ENCODE measurements around the gene KRTAP2-2.
"Not testable (repeated sequence)": the region's sequence is repeated elsewhere in the genome, so short reads cannot be mapped to it uniquely, and the experiment has no call there.

Gene KRTAP2-2

GRCh38 chr17:41065829-41066624 lies 11.0 kb upstream of the KRTAP2-2 start, which contains the start of gene KRTAP2-4:
Gene KRTAP2-4, minus strand, starts transcription at chr17:41065879. Its CDS starts 34 bp downstream, at chr17:41065845.
- DNase-seq (ENCODE audit: low spot score), result no peak
- no peak for TF ChIP-seq CTCF (IDR thresholded peaks at IDR 0.05)
- Histone ChIP-seq H3K27ac (no peak within 1 kb of the TSS), H3K4me3 (no peak within 1 kb of the TSS)

- H3K4me3 ChIP-seq; H3K27ac ChIP-seq; DNase-seq (ENCODE audit: low spot score): not testable (repeated sequence)
Measured at GRCh38 chr17:41065016-41065689, 10.1 kb upstream of the KRTAP2-2 start.

- no peak for DNase-seq (ENCODE audit: low spot score)
- no peak for TF ChIP-seq CTCF (IDR thresholded peaks at IDR 0.05)
- no peak overlapping the region for H3K4me3 ChIP-seq
- H3K27ac ChIP-seq, result no peak overlapping the region
Measured at GRCh38 chr17:41064301-41064700, 9.3 kb upstream of the KRTAP2-2 start.

- DNase-seq (ENCODE audit: low spot score), result no peak
- H3K27ac ChIP-seq, result no peak overlapping the region
- no peak for TF ChIP-seq CTCF (IDR thresholded peaks at IDR 0.05)
- no peak overlapping the region for H3K4me3 ChIP-seq
Measured at GRCh38 chr17:41063449-41063848, 8.4 kb upstream of the KRTAP2-2 start.

- DNase-seq (ENCODE audit: low spot score), result no peak
- TF ChIP-seq CTCF (IDR thresholded peaks at IDR 0.05), result no peak
- peak overlapping the region in 1 of 2 donors; percentile 44 for H3K27ac ChIP-seq
- no peak overlapping the region for H3K4me3 ChIP-seq
Measured at GRCh38 chr17:41061964-41062363, 6.9 kb upstream of the KRTAP2-2 start.

- Histone ChIP-seq H3K4me3 (no peak within 1 kb of the TSS), H3K27ac (no peak within 1 kb of the TSS)
- no peak for DNase-seq (ENCODE audit: low spot score)
- TF ChIP-seq CTCF (IDR thresholded peaks at IDR 0.05), result no peak
Measured at GRCh38 chr17:41060052-41060604, 5.1 kb upstream of the KRTAP2-2 start, which contains the start of gene KRTAP2-3. Gene KRTAP2-3, minus strand, starts transcription at chr17:41060114. Its CDS starts 64 bp downstream, at chr17:41060050.

- H3K27ac ChIP-seq; H3K4me3 ChIP-seq; DNase-seq (ENCODE audit: low spot score): not testable (repeated sequence)
Measured at GRCh38 chr17:41059276-41060051, 4.4 kb upstream of the KRTAP2-2 start.
